SK-N-SH (cell line): ENCODE measurements around the gene ANKMY1. TPM values are rescaled to one million over a fixed set of nuclear protein-coding genes. Genes with fewer than 3 reads are reported as not detected.
A peak's percentile ranks its signal among the peaks of the same experiment; 100 is the strongest.

ENCODE experiments used
- EZH2phosphoT487 ChIP-seq: fragments of 200-600 bp; sonication (generic); IDR thresholded peaks from 2 replicates; pipeline ENCODE4 v1.6.1; 2017; ENCODE audit warnings: low read depth, mixed run types, mild to moderate bottlenecking, antibody characterized with exemption, moderate library complexity, borderline replicate concordance
- FOXJ3 ChIP-seq: sonication (generic); formaldehyde crosslinking; IDR thresholded peaks from 2 replicates; pipeline ENCODE4 v1.5.1; 2020; ENCODE audit warnings: mild to moderate bottlenecking, missing genetic modification reagents
- GABPA ChIP-seq: IDR thresholded peaks from 2 replicates; pipeline ENCODE4 v1.4.0; 2012; ENCODE audit warnings: low read depth, mild to moderate bottlenecking
- MEF2A ChIP-seq: IDR thresholded peaks from 2 replicates; pipeline ENCODE4 v1.4.0; 2012; ENCODE audit warnings: low read depth, borderline replicate concordance
- MXI1 ChIP-seq: IDR thresholded peaks from 2 replicates; pipeline ENCODE4 v1.6.1; 2012; ENCODE audit warnings: mild to moderate bottlenecking, low read depth, low read length, improper control_type of control experiment
- NRF1 ChIP-seq: IDR thresholded peaks from 2 replicates; pipeline ENCODE4 v1.6.1; 2012; ENCODE audit warnings: low read depth, mild to moderate bottlenecking, low read length
- POLR2AphosphoS5 ChIP-seq: IDR thresholded peaks from 2 replicates; pipeline ENCODE4 v1.6.1; 2012; ENCODE audit warnings: low read depth, low read length
- RAD21 ChIP-seq: IDR thresholded peaks from 2 replicates; pipeline ENCODE4 v1.6.1; 2012; ENCODE audit warnings: mild to moderate bottlenecking, low read length
- RXRA ChIP-seq: IDR thresholded peaks from 2 replicates; pipeline ENCODE4 v1.4.0; 2012; ENCODE audit warnings: low read depth, mild to moderate bottlenecking, borderline replicate concordance
- SMC3 ChIP-seq: IDR thresholded peaks from 2 replicates; pipeline ENCODE4 v1.6.1; 2012; ENCODE audit warnings: low read depth, low read length, improper control_type of control experiment
- TAF1 ChIP-seq: IDR thresholded peaks from 2 replicates; pipeline ENCODE4 v1.6.1; 2012; ENCODE audit warnings: low read depth, mild to moderate bottlenecking, low read length, moderate library complexity, borderline replicate concordance
- TEAD4 ChIP-seq: IDR thresholded peaks from 2 replicates; pipeline ENCODE4 v1.4.0; 2012; ENCODE audit warnings: mild to moderate bottlenecking, borderline replicate concordance; ENCODE audit not compliant: insufficient read depth
- YY1 ChIP-seq: IDR thresholded peaks from 2 replicates; pipeline ENCODE4 v1.4.0; 2012; ENCODE audit warnings: low read depth, mild to moderate bottlenecking
- polyA plus RNA-seq, 3 experiments: library from polyadenylated mRNA; depleted of rRNA; stranded (reverse); fragments of >200 nt; gene quantifications; 2 replicates each; pipeline ENCODE4 v1.2.3, GENCODE V29; 2012
- TF ChIP-seq, protein P1 (sequence below): IDR thresholded peaks from 2 replicates; pipeline ENCODE4 v1.6.1; 2012; ENCODE audit warnings: mild to moderate bottlenecking, low read depth, low read length, moderate library complexity
- TF ChIP-seq, protein P2 (sequence below): IDR thresholded peaks from 2 replicates; pipeline ENCODE4 v1.4.0; 2012; ENCODE audit warnings: low read depth
- TF ChIP-seq, protein P3 (sequence below): fragments of 150-350 bp; IDR thresholded peaks from 2 replicates; pipeline ENCODE4 v1.6.1; 2017; ENCODE audit warnings: antibody characterized with exemption, low read length, low read depth, borderline replicate concordance
- TF ChIP-seq, protein P4 (sequence below): IDR thresholded peaks from 2 replicates; pipeline ENCODE4 v1.4.0; 2012; ENCODE audit warnings: low read depth, borderline replicate concordance

Gene ANKMY1
- polyA plus RNA-seq, 1 of the 3 experiments (the other 2 are of a cell fraction): 12.1 TPM

DNA sequence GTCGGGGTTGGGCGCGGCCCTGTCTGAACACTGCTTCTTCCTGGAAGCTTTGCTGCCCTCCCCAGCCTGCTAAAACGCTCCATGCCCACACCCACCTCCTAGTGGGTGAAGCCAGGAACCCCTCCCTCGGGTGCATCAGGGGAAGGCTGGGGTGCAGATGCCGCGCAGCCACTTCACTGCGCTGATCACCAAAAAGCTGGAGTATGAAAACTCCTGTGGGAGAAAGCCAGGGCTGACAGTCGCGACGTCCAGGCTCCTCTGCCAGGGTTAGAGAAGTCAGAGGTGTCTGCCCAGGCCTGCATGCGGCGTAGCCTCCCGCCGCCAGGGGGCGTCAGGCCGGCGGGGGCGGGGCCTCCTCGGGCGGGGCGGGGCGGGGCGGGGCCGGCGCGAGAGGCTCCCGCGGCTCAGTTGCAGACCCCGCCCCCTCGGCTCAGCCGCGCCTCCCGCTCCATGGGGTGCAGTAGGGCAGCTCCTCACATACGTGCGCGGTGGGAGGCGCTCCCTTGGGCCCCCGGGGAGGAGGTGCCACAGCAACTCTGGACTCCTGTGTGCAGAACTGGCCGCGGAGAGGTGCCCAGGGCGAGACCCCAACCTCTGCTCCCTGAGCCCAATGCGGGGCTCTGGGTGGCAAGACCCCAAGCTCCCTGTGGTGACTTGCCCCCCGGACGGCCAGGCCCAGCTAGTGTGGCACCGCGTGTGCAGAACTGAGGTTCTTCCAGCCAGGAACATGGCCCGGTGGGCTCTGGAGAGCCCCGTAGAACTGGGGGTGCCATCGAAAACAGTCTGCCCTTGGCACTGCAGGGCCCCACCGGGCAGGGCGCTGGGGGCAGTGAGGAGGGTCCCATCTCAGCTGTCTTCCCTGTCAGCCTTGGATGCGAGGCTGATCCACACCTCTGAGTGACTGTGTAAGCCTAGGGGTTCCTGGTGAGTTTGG, 8.7 kb upstream of the ANKMY1 start (continued):
- TF ChIP-seq, protein P1, sequence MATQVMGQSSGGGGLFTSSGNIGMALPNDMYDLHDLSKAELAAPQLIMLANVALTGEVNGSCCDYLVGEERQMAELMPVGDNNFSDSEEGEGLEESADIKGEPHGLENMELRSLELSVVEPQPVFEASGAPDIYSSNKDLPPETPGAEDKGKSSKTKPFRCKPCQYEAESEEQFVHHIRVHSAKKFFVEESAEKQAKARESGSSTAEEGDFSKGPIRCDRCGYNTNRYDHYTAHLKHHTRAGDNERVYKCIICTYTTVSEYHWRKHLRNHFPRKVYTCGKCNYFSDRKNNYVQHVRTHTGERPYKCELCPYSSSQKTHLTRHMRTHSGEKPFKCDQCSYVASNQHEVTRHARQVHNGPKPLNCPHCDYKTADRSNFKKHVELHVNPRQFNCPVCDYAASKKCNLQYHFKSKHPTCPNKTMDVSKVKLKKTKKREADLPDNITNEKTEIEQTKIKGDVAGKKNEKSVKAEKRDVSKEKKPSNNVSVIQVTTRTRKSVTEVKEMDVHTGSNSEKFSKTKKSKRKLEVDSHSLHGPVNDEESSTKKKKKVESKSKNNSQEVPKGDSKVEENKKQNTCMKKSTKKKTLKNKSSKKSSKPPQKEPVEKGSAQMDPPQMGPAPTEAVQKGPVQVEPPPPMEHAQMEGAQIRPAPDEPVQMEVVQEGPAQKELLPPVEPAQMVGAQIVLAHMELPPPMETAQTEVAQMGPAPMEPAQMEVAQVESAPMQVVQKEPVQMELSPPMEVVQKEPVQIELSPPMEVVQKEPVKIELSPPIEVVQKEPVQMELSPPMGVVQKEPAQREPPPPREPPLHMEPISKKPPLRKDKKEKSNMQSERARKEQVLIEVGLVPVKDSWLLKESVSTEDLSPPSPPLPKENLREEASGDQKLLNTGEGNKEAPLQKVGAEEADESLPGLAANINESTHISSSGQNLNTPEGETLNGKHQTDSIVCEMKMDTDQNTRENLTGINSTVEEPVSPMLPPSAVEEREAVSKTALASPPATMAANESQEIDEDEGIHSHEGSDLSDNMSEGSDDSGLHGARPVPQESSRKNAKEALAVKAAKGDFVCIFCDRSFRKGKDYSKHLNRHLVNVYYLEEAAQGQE: 0 out of 2 replicates have a peak, but pooled peaks have one; percentile 2
- TF ChIP-seq FOXJ3 (CRISPR knock-in tag) (no peak), TAF1 (no peak; the same call in 1 of the 2 replicates), GABPA (no peak), POLR2AphosphoS5 (no peak), RXRA (no peak), SMC3 (no peak; the same call in 1 of the 2 replicates), NRF1 (peak; percentile 47), RAD21 (peak; percentile 19), MEF2A (no peak), EZH2phosphoT487 (no peak), TEAD4 (no peak), YY1 (no peak), MXI1 (no peak; the same call in 1 of the 2 replicates)
- TF ChIP-seq, protein P2, sequence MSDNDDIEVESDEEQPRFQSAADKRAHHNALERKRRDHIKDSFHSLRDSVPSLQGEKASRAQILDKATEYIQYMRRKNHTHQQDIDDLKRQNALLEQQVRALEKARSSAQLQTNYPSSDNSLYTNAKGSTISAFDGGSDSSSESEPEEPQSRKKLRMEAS: peak; percentile 45; the same call in 1 of the 2 replicates
- TF ChIP-seq, protein P3, sequence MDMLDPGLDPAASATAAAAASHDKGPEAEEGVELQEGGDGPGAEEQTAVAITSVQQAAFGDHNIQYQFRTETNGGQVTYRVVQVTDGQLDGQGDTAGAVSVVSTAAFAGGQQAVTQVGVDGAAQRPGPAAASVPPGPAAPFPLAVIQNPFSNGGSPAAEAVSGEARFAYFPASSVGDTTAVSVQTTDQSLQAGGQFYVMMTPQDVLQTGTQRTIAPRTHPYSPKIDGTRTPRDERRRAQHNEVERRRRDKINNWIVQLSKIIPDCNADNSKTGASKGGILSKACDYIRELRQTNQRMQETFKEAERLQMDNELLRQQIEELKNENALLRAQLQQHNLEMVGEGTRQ: no peak
- TF ChIP-seq, protein P4, sequence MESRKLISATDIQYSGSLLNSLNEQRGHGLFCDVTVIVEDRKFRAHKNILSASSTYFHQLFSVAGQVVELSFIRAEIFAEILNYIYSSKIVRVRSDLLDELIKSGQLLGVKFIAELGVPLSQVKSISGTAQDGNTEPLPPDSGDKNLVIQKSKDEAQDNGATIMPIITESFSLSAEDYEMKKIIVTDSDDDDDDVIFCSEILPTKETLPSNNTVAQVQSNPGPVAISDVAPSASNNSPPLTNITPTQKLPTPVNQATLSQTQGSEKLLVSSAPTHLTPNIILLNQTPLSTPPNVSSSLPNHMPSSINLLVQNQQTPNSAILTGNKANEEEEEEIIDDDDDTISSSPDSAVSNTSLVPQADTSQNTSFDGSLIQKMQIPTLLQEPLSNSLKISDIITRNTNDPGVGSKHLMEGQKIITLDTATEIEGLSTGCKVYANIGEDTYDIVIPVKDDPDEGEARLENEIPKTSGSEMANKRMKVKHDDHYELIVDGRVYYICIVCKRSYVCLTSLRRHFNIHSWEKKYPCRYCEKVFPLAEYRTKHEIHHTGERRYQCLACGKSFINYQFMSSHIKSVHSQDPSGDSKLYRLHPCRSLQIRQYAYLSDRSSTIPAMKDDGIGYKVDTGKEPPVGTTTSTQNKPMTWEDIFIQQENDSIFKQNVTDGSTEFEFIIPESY: no peak
